A549 (cell line): ENCODE results near the gene AGFG1. TPM values are rescaled to one million over a fixed set of nuclear protein-coding genes. Genes with fewer than 3 reads are reported as not detected.

Source experiments
- ATAC-seq, 2 experiments: fragments of 200-7000 bp in 1 of 2; fragments of >200 bp in 1 of 2; cut with Nextera tagmentation in 1 of 2; cut with Tn5 transposase in 1 of 2; 3 replicates each; pipeline versions ENCODE4 v1.8.0 to v1.9.1; 2018 to 2020; ENCODE audit warnings: mild to moderate bottlenecking in 1 of 2, moderate library complexity in 1 of 2
- CTCF ChIA-PET: fragments of 300-600 bp; sonication (Branson Sonifier 250); formaldehyde crosslinking; extraction: SDS; loops from one replicate; lab custom pipeline; 2021; ENCODE audit warnings: antibody characterized with exemption, inconsistent platforms; lab: Yijun Ruan, JAX
- POLR2A ChIA-PET: fragments of 350-600 bp; formaldehyde crosslinking; extraction: SDS; loops from one replicate; lab custom pipeline; 2021; ENCODE audit warnings: antibody characterized with exemption, inconsistent platforms; lab: Yijun Ruan, JAX
- DNase-seq, 2 experiments: peaks; one replicate each; pipeline versions ENCODE4 v3.0.0 to v3.0.0-alpha.2; 2011 to 2016; ENCODE audit warnings: low read depth in 1 of 2, low spot score in 1 of 2
- FAIRE-seq: peaks from 2 replicates; lab custom pipeline; 2011; peaks lifted over from hg19 to GRCh38; lab: Jason Lieb, UNC
- H3K27ac ChIP-seq, 2 experiments: fragments of >200 bp; sonication (Bioruptor Twin); formaldehyde crosslinking; 3 replicates each; pipeline ENCODE4 v1.5.1; 2016 to 2017
- H3K4me1 ChIP-seq: fragments of >200 bp; sonication (Bioruptor Twin); formaldehyde crosslinking; 3 replicates; pipeline ENCODE4 v1.6.1; 2016
- H3K4me2 ChIP-seq: fragments of >200 bp; sonication (Bioruptor Twin); formaldehyde crosslinking; 3 replicates; pipeline ENCODE4 v1.6.1; 2016
- H3K4me3 ChIP-seq: fragments of >200 bp; sonication (Bioruptor Twin); formaldehyde crosslinking; 3 replicates; pipeline ENCODE4 v1.5.1; 2016
- H3K9me3 ChIP-seq: fragments of >200 bp; sonication (Bioruptor Twin); formaldehyde crosslinking; 3 replicates; pipeline ENCODE4 v1.6.1; 2016
- BCL3 ChIP-seq: fragments of >200 bp; sonication (Bioruptor Twin); formaldehyde crosslinking; IDR thresholded peaks from 3 replicates; pipeline ENCODE4 v1.6.1; 2016
- CBX2 ChIP-seq: fragments of 200-600 bp; sonication (generic); IDR thresholded peaks from 2 replicates; pipeline ENCODE4 v1.6.1; 2016; ENCODE audit warnings: low read depth, mild to moderate bottlenecking, borderline replicate concordance
- CEBPB ChIP-seq, 2 experiments: fragments of >200 bp in 1 of 2; sonication (Bioruptor Twin) in 1 of 2; formaldehyde crosslinking in 1 of 2; IDR thresholded peaks; 2 replicates each; pipeline ENCODE4 v1.6.1; 2012 to 2016
- CHD2 ChIP-seq: fragments of 150-350 bp; IDR thresholded peaks from 2 replicates; pipeline ENCODE4 v1.6.1; 2014; ENCODE audit warnings: low read length; ENCODE audit not compliant: partially characterized antibody
- CHD4 ChIP-seq: fragments of 200-600 bp; sonication (generic); IDR thresholded peaks from 2 replicates; pipeline ENCODE4 v1.6.1; 2016; ENCODE audit warnings: antibody characterized with exemption, mild to moderate bottlenecking, borderline replicate concordance
- CTCF ChIP-seq: fragments of >200 bp; sonication (Bioruptor Twin); formaldehyde crosslinking; IDR thresholded peaks from 3 replicates; pipeline ENCODE4 v1.5.1; 2016
- E2F6 ChIP-seq: IDR thresholded peaks from 2 replicates; pipeline ENCODE4 v1.6.1; 2012; ENCODE audit warnings: low read depth, borderline replicate concordance
- EHF ChIP-seq: fragments of 250-450 bp; sonication (Bioruptor Pico); IDR thresholded peaks from 2 replicates; pipeline ENCODE4 v1.5.0; 2020; ENCODE audit warnings: mild to moderate bottlenecking
- EHMT2 ChIP-seq: fragments of 200-600 bp; sonication (generic); IDR thresholded peaks from 2 replicates; pipeline ENCODE4 v1.6.1; 2016; ENCODE audit warnings: antibody characterized with exemption, low read depth, mild to moderate bottlenecking, moderate library complexity
- ELK1 ChIP-seq: fragments of 150-350 bp; IDR thresholded peaks from 2 replicates; pipeline ENCODE4 v1.6.1; 2014; ENCODE audit warnings: low read depth, mild to moderate bottlenecking, low read length
- EP300 ChIP-seq, 2 experiments: fragments of >200 bp; sonication (Bioruptor Twin); formaldehyde crosslinking; IDR thresholded peaks; 2 replicates in 1 of 2; 3 replicates in 1 of 2; pipeline ENCODE4 v1.6.1; 2016 to 2017
- FOSB ChIP-seq: fragments of 250-450 bp; sonication (Bioruptor Pico); IDR thresholded peaks from 2 replicates; pipeline ENCODE4 v1.5.0; 2020; ENCODE audit warnings: mild to moderate bottlenecking, moderate library complexity
- HMGXB4 ChIP-seq: fragments of 250-450 bp; sonication (Bioruptor Pico); IDR thresholded peaks from 2 replicates; pipeline ENCODE4 v1.5.0; 2021; ENCODE audit warnings: mild to moderate bottlenecking, moderate library complexity, borderline replicate concordance
- KDM1A ChIP-seq: fragments of 200-600 bp; sonication (generic); IDR thresholded peaks from 2 replicates; pipeline ENCODE4 v1.6.1; 2016; ENCODE audit warnings: low read depth, mild to moderate bottlenecking
- MAFK ChIP-seq: fragments of 450-650 bp; IDR thresholded peaks from 2 replicates; pipeline ENCODE4 v1.6.1; 2014; ENCODE audit not compliant: partially characterized antibody
- NFE2L2 ChIP-seq: fragments of 150-350 bp; conservative IDR thresholded peaks from 2 replicates; pipeline ENCODE4 v1.6.1; 2014; ENCODE audit warnings: low read length
- NPAS2 ChIP-seq: fragments of 250-450 bp; sonication (Bioruptor Pico); IDR thresholded peaks from 2 replicates; pipeline ENCODE4 v1.8.0; 2022; ENCODE audit warnings: mild to moderate bottlenecking, moderate library complexity, borderline replicate concordance
- PBX3 ChIP-seq: IDR thresholded peaks from 2 replicates; pipeline ENCODE4 v1.6.1; 2012
- POLR2A ChIP-seq: IDR thresholded peaks from 2 replicates; pipeline ENCODE4 v1.6.1; 2012; ENCODE audit warnings: mild to moderate bottlenecking, low read length
- RFX5 ChIP-seq: fragments of 450-650 bp; IDR thresholded peaks from 2 replicates; pipeline ENCODE4 v1.7.1; 2014; ENCODE audit warnings: antibody characterized with exemption, mild to moderate bottlenecking, moderate library complexity
- TFCP2L1 ChIP-seq: fragments of 250-450 bp; sonication (Bioruptor Pico); IDR thresholded peaks from 2 replicates; pipeline ENCODE4 v1.5.0; 2021; ENCODE audit warnings: mild to moderate bottlenecking
- ZC3H11A ChIP-seq: fragments of 450-650 bp; IDR thresholded peaks from 2 replicates; pipeline ENCODE4 v1.6.1; 2014; ENCODE audit warnings: antibody characterized with exemption, mild to moderate bottlenecking
- ZFP36 ChIP-seq: fragments of 450-650 bp; IDR thresholded peaks from 2 replicates; pipeline ENCODE4 v1.6.1; 2014; ENCODE audit warnings: borderline replicate concordance; ENCODE audit not compliant: partially characterized antibody
- ZNF302 ChIP-seq: fragments of 250-450 bp; sonication (Bioruptor Pico); IDR thresholded peaks from 2 replicates; pipeline ENCODE4 v1.9.0; 2021; ENCODE audit warnings: inconsistent platforms, mild to moderate bottlenecking, moderate library complexity
- WGBS: methylation state at CpG from one replicate; pipeline ENCODE4 v1.1.6; 2017; ENCODE audit errors: missing lambda C conversion rate; 5-methylcytosine and 5-hydroxymethylcytosine counted together
- polyA plus RNA-seq, 4 experiments: library from polyadenylated mRNA; depleted of rRNA in 3 of 4; stranded (reverse); fragments of >200 nt; fragmentation: RNase III in 1 of 4; extraction: RNeasy Plus Mini Kit Qiagen cat#74134 plus additional on column Dnase treatment in 1 of 4; gene quantifications; 2 replicates in 3 of 4; 3 replicates in 1 of 4; pipeline ENCODE4 v1.2.3, GENCODE V29; 2011 to 2017

AGFG1 gene
- polyA plus RNA-seq, 2 of the 4 experiments (the other 2 are of a cell fraction) = 96.9 to 384 TPM

GRCh38 chr2:227423656-227424499, 48.1 kb upstream of the AGFG1 start:
- ATAC-seq = no peak
- FAIRE-seq = no peak
- 0 out of 6 replicates have a peak overlapping the region, but pooled peaks of 1 of the 2 experiments have one; percentile 22 for H3K27ac ChIP-seq
- H3K9me3 ChIP-seq = no peaks in the 10 kb centered on the region
- no peak overlapping the region for H3K4me3 ChIP-seq
- H3K4me2 ChIP-seq = no peak overlapping the region
- 82% methylated on average over 10 of the region's 10 CpGs for WGBS
- H3K4me1 ChIP-seq = no peaks in the 10 kb centered on the region
- ChIA-PET CTCF (no interaction called here), POLR2A (no interaction called here)
- DNase-seq = no peak
- no peak for TF ChIP-seq KDM1A
- TF ChIP-seq MAFK = peak; percentile 7
- TF ChIP-seq, all 56 proteins: peak for 1

GRCh38 chr2:227428731-227429285, 43.1 kb upstream of the AGFG1 start:
- FAIRE-seq = no peak
- CTCF ChIA-PET = interaction anchor here (0.9 kb wide), 1 partner anchor 14 kb away, joined by 4 read pairs; no protein-coding TSS in a partner anchor
- Histone ChIP-seq H3K4me3 (no peak overlapping the region), H3K4me2 (no peak overlapping the region), H3K9me3 (peaks cover 22% of the 10 kb centered on the region), H3K4me1 (no peaks in the 10 kb centered on the region), H3K27ac (no peak overlapping the region)
- WGBS = 91% methylated on average over 8 of the region's 8 CpGs
- ATAC-seq = no peak
- POLR2A ChIA-PET = no interaction called here
- DNase-seq = no peak
- TF ChIP-seq ZFP36 (no peak), CHD4 (no peak), EHMT2 (no peak), CHD2 (no peak), EHF (no peak), ZNF302 (CRISPR knock-in tag) (no peak), EP300 (IDR thresholded peaks at IDR 0.05) (no peak), NPAS2 (CRISPR knock-in tag) (no peak), RFX5 (no peak), HMGXB4 (CRISPR knock-in tag) (no peak), CTCF (no peak), POLR2A (no peak), BCL3 (no peak), TFCP2L1 (no peak), CEBPB (IDR thresholded peaks at IDR 0.05) (no peak)

- peaks cover 28% of the 10 kb centered on the region for H3K9me3 ChIP-seq
- POLR2A ChIA-PET = no interaction called here
- CTCF ChIA-PET = interaction anchor here (0.6 to 2.1 kb wide), 2 partner anchors 12 to 106 kb away, joined by 3 to 5 read pairs; no protein-coding TSS in a partner anchor
- H3K4me2 ChIP-seq = no peak overlapping the region
- WGBS = 88% methylated on average over 3 of the region's 3 CpGs
- H3K4me3 ChIP-seq = no peak overlapping the region
- no peaks in the 10 kb centered on the region for H3K4me1 ChIP-seq
- no peak overlapping the region for H3K27ac ChIP-seq
- ATAC-seq = no peak
- no peak for DNase-seq
- FAIRE-seq = no peak
- TF ChIP-seq POLR2A (no peak), PBX3 (no peak), NPAS2 (CRISPR knock-in tag) (no peak), NFE2L2 (no peak), ZC3H11A (no peak), E2F6 (no peak), CBX2 (no peak), EHMT2 (no peak), FOSB (no peak), ELK1 (no peak)
These were observed 41.3 kb upstream of the AGFG1 start for GRCh38 chr2:227430639-227431038.
